ENCODE measurements around the gene CACNA2D4.

The CACNA2D4 gene

GRCh38 chr12:1906579-1906978 is 11.9 kb downstream of the CACNA2D4 start:
- TF ChIP-seq ZNF274 (IDR thresholded peaks at IDR 0.05; ENCODE audit: low read depth, low read length), result no peak

DNA sequence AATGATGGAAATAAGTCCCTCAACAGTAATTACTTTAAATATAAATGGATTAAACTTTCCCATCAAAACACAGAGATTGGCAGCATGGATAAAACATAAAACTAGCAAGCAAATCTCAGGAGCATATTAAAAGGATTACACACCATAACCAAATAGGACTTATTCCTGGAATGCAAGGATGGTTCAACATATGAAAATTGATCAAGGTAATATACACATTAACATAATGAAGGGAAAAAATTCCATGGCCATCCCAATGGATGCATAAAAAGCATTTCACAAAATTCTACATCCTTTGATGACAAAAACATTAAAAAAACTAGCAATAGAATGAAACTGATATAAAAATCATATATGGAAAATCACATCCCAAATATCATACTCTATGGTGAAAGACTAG is 13.6 kb downstream of the CACNA2D4 start:
- no peak overlapping the region for H3K4me3 ChIP-seq (ENCODE audit: low read length)
- TF ChIP-seq ZNF274 (IDR thresholded peaks at IDR 0.05; ENCODE audit: low read depth, low read length), result no peak

More at GRCh38 chr12:1906579-1906978, 11.9 kb downstream of the CACNA2D4 start:
- no peak overlapping the region for H3K4me3 ChIP-seq (ENCODE audit: low read length)

- TF ChIP-seq ZNF274 (IDR thresholded peaks at IDR 0.05; ENCODE audit: low read depth, low read length), result no peak
- H3K4me3 ChIP-seq (ENCODE audit: low read length), result no peak overlapping the region
Observed at GRCh38 chr12:1896964-1897363, 21.5 kb downstream of the CACNA2D4 start.

DNA sequence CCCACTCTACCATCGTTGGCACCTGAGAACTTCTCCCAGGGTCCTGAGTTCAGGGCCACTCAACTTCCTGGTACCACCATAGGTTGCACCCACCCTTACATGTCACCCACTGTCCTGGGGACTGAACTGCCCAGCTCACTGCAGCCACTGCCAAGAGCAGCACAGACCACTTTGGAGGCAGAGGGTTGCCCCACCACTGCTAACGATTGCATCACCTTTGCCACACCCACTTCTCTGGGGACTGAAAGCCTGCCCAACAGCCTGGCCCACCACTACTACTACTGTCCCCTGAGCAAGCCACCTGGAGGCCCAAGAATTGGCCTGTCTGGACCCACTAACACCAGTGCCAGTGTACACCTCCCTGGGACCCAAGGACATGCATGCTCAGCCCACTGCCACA is 27.6 kb downstream of the CACNA2D4 start:
- no peak for TF ChIP-seq ZNF274 (IDR thresholded peaks at IDR 0.05; ENCODE audit: low read depth, low read length)
- H3K4me3 ChIP-seq (ENCODE audit: low read length), result no peak overlapping the region

DNA sequence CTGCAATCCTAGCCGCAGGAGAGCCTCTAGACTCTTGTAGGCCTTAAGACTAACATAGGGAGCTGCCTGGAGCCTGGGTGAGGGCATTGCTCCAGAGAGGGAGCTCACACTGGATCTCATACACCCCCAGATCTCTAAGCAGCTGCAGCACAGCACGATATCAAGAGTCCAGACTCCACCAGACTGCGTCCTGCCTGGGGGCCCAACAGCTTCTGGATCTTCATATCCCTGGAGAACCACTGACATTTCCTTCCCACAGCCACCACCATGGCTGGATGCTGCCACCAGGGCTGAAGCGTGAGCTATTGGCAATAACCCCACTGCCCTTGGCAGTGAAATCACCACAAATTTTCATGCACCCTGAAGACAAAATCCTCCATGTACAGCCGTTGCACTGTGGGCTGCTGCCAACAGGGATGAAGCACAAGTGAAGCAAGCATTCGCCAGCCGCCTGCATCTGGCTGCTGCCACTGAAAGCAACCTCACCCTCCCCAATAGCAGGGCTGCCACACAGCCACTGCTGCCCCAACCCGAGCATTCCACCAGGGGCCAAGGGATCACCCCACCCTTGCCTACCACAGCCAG is 28.2 kb downstream of the CACNA2D4 start:
- TF ChIP-seq ZNF274 (IDR thresholded peaks at IDR 0.05; ENCODE audit: low read depth, low read length), result no peak
- no peak overlapping the region for H3K4me3 ChIP-seq (ENCODE audit: low read length)

- H3K4me3 ChIP-seq (ENCODE audit: low read length), result no peak overlapping the region
- TF ChIP-seq ZNF274 (IDR thresholded peaks at IDR 0.05; ENCODE audit: low read depth, low read length), result no peak
Observed at GRCh38 chr12:1888923-1889322, 29.5 kb downstream of the CACNA2D4 start.

DNA sequence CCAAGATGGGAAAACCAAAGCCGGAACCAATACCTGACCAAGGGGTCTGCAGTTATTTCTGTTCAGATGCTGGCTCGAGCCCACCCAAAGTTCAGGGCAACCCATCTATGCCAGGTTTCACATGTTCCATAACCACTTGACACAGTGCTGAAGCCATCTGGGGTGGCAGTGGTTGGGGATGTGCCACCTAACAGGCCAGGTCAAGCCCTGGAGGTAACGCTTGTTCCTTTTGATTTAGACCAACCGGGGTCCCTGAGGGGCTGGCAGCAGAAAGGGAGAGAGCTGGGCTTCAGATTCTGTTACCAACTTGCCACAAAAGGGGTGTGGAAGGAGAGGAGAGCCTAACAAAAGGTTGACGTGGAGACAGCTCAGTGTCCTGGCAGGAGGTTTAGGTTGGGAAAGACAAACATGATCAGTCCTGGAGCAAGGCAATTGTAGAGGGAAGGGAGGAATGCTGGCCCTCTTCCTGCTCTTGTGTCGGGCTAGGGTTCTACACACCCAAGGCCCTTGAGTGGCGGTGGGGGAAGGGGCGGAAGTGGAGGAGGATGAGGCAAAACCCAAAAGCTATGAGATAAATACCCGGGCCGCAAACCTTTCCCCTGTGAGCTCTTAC is 31.9 kb downstream of the CACNA2D4 start:
- TF ChIP-seq ZNF274 (IDR thresholded peaks at IDR 0.05; ENCODE audit: low read depth, low read length), result no peak
- no peak overlapping the region for H3K4me3 ChIP-seq (ENCODE audit: low read length)

GRCh38 chr12:1885599-1886245 is 32.7 kb downstream of the CACNA2D4 start:
- H3K4me3 ChIP-seq (ENCODE audit: low read length), result no peak overlapping the region
- TF ChIP-seq ZNF274 (IDR thresholded peaks at IDR 0.05; ENCODE audit: low read depth, low read length), result no peak

- TF ChIP-seq ZNF274 (IDR thresholded peaks at IDR 0.05; ENCODE audit: low read depth, low read length), result no peak
- no peak overlapping the region for H3K4me3 ChIP-seq (ENCODE audit: low read length)
Observed at GRCh38 chr12:1885082-1885596, 33.3 kb downstream of the CACNA2D4 start.

GRCh38 chr12:1884651-1885050 is 33.8 kb downstream of the CACNA2D4 start:
- H3K4me3 ChIP-seq (ENCODE audit: low read length), result no peak overlapping the region
- no peak for TF ChIP-seq ZNF274 (IDR thresholded peaks at IDR 0.05; ENCODE audit: low read depth, low read length)

- H3K4me3 ChIP-seq (ENCODE audit: low read length), result no peak overlapping the region
- no peak for TF ChIP-seq ZNF274 (IDR thresholded peaks at IDR 0.05; ENCODE audit: low read depth, low read length)
Observed at GRCh38 chr12:1883513-1883912, 34.9 kb downstream of the CACNA2D4 start.

DNA sequence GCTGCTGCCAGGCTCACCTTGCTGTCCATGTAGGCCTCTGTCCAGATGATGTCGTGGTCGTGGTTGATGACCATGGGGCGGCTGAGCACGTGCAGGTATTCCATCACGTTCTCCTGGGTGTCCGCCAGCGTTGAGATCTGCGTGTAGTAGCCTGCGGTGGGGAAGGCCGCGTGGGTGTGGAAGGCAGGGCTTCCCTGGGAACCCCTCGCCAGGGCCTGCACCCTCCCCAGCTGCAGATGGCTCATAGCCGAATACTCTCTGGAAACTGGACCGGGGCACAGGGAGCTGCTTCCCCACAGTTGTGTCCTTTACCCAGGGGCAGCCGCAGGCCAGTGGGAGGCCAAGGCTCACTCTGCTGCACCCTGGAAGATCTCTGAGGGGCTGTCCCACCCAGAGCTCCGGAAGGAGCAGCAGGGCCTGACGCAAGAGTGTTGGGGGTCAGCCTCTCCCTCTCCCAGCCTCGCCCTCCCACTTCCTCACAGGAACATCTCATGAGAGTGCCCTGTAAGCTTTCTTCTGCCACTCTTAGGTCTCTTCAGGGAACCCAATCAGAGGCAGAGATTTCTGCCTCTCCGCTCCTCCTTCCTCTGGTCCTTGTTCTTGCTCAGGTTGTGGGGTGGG is 35.5 kb downstream of the CACNA2D4 start:
- no peak for TF ChIP-seq ZNF274 (IDR thresholded peaks at IDR 0.05; ENCODE audit: low read depth, low read length)
- H3K4me3 ChIP-seq (ENCODE audit: low read length), result no peak overlapping the region

DNA sequence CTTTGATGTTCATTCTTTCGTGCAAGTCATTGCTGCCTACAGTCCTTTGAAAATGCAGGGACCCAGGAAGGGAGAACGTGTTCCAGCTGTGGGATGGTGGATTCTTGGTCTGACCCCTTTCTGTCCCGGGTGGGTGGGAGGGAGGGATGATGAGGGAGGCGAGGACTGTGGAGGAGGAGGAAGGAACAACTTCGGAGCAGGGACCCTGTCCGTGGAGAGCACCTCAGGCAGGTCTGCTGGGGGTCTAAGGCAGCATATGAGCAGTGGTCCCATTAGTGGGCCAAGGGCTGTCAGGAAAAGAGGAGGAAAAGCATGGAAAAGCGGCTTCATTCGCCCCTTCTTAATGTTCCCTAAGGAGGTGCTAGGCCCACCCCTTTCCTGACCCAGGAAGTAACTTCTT is 36.0 kb downstream of the CACNA2D4 start:
- no peak for TF ChIP-seq ZNF274 (IDR thresholded peaks at IDR 0.05; ENCODE audit: low read depth, low read length)
- H3K4me3 ChIP-seq (ENCODE audit: low read length), result no peak overlapping the region

DNA sequence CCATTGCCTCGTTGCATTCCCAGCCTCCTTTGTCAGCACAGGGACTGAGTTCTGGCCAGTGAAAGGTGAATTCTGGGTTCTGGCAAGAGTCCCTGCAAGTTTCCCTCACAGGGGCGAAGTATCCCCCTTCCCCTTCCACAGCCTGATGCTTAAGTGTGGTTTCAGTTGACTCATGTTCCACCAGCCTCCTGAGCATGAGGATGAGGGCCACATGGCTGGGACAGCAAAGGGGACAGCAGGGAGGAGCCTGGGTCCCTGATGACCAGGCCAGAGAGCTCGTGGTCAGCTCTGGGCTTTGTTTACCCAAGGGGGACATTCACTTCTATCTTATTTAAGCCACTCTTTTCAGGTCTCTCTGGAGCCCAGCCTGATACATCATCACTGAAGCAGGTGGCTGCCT is 36.5 kb downstream of the CACNA2D4 start:
- TF ChIP-seq ZNF274 (IDR thresholded peaks at IDR 0.05; ENCODE audit: low read depth, low read length), result no peak
- H3K4me3 ChIP-seq (ENCODE audit: low read length), result no peak overlapping the region

- TF ChIP-seq ZNF274 (IDR thresholded peaks at IDR 0.05; ENCODE audit: low read depth, low read length), result no peak
- H3K4me3 ChIP-seq (ENCODE audit: low read length), result no peak overlapping the region
Observed at GRCh38 chr12:1881301-1881700, 37.2 kb downstream of the CACNA2D4 start.
